HG03175 (cell line): ENCODE measurements around the gene ASCC1.

ENCODE experiments used
- ATAC-seq: cut with Tn5 transposase; IDR thresholded peaks from one replicate; pipeline ENCODE4 v1.9.1; 2021; ENCODE audit warnings: mild to moderate bottlenecking, moderate library complexity; ENCODE audit not compliant: unreplicated experiment

The ASCC1 gene

DNA sequence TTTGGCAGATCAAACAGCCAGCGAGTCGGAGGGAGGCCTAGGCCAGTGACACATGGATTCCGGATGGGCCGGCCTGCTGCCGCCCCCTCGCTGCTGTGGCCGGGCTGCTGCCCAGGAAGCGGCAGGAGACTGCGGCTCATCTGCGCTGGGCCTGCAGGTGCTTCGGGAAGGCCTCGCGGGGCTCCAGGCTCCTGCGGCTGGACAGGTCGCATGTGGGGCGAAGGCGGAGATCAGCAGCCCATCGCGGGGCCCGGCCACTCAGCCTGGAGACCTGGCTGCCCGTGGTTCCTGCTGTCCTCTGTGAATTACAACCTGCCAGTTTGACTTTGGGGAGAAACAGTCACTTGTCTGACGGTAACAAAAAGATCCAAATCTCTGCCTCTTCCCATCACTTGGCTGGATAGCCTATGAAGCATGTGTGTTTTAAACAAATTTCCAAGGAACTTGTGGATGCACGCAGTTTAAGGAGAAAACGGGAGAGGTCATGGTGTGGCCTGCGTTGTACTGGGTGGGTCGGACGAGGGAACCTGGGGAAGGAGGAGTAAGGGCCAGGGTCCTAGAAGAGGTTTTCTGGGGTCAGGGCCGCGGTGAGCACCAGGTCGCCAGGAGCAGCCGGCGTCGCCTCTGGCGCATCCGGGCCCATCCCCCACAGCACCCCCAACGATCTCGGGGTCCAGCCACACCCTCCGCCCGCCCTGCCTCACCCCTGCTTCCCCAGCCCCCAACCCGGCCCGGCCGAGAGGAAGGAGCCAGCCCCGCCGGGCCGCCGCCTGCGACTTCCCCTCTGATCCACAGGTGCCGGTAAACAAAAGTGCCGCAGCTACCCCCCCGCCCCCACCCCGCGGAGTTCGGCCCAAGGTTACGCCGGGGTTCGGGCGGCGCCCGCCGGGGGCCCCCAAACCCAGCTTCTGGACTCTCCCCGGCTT, 129.3 kb downstream of the ASCC1 start:
- no peak for ATAC-seq

DNA sequence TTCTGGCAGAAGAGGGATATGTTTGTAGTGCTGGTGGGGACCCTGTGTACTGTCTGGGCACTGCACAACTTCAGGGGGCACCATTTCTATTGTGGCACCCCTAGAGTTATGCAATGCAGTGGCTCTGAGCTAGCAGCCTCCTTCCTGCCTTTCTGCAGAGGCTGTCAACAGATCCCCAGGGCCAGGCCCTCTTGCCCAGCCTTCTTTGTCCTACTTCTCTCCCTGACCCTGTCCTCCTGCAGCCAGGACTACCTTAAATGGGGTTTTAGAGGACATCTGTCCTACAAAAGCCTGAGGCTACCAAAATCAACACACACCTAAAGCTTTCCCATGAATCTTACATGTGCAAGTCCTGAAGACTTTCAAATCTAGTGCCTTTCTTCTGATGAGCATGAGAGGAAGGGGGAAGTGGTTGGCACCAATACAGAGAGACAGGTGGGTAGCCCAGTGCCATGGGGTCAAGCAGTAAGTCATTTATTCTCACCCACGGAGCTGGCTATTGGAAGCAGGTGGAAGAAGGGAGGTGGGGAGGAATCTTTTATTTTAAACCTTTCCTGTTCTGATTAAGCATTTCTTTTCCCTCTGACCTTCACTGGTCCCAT, 130.1 kb downstream of the ASCC1 start:
- no peak for ATAC-seq

DNA sequence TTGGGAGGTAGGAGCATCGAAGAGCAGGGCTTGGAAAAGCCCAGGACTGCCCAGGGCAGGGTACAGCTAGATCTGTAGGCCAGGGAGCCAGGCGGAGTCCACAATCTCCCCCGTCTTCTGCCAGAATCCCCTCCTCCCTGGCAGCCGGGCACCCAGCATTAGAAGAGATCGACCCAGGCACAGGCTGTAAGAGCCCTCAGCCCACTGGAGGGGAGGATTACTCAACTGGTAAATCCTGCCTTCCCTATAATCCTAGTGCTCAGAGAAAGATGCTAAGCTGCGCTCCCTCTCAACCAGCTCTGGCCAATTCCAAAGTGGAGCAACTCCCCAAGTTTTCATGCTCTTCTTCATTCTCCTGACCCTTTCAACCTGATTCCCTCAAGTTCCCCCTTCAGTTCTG, 130.9 kb downstream of the ASCC1 start:
- no peak for ATAC-seq

DNA sequence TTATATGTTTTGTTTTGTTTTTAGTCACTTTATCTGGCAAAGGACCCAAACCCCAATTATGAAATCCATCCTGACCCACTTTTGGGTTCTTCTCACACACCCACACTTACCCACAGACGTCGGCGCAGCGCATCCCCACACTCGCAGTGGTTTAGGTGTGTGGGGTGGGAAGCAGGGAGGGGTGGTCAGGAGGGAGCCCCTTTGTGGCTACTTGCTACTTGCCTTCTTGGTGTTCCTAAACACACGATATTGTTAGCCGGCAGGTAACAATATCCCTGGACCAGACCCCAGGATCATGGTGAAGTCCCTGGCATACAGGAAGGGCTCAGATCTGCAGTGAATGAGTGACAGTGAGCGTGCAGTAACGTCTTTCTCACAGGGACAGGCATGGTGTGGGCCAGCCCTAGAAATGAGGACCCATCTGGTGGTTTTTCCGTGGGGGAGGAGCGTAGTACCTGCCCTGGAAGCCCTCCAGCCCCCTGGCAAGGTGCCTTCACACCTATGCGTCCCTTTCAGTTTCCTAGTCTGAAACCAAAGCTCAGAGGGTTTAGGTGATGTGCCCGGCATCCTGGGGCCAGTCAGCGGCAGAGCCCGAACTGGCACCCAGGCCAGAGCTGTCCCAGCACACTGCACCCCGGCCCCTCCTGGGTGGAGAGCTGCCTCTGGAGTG, 132.2 kb downstream of the ASCC1 start:
- ATAC-seq: no peak

DNA sequence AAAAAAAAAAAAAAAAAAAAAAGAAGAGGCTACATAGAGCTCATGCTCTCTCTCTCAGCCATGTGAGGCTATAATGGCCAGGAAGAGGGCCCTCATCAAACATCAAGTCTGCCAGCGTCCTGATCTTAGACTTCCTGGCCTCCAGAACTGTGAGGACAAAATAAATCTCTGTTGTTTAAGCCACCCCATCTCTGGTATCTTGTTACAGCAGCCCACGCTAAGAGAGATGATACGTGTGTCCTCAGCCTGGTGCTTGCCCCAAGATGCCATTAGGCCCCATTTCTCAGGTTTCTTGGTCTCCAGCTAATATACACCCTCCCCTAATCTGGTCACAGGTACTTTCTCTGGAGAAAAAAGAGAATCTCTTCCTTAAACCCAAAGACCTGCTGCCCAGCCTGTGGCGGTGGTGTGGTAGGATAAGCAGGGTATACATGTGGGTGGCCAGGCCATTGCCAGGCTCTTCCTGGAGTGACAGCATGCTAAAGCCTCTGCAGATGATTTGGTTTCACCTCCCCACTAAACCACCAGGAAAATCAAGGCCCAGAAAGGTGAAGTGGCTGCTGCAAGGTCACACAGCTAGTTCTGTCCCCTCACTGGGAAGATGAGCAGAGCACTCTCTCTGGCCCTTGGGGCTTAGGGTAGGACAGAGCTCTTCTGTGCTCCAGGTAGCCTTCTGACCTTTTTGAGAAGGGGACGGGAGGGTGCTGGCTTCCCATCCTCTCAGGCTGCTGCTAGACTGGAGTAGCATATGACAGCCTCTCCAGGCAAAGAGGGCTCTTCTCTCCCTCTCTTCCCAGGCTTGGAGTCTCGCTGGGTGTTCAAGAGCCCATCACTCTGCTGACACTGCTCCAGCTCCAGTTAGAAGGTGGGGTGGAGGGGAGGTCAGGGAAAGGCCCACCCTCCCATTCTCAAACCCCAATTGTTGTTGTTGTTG, 133.0 kb downstream of the ASCC1 start:
- no peak for ATAC-seq

DNA sequence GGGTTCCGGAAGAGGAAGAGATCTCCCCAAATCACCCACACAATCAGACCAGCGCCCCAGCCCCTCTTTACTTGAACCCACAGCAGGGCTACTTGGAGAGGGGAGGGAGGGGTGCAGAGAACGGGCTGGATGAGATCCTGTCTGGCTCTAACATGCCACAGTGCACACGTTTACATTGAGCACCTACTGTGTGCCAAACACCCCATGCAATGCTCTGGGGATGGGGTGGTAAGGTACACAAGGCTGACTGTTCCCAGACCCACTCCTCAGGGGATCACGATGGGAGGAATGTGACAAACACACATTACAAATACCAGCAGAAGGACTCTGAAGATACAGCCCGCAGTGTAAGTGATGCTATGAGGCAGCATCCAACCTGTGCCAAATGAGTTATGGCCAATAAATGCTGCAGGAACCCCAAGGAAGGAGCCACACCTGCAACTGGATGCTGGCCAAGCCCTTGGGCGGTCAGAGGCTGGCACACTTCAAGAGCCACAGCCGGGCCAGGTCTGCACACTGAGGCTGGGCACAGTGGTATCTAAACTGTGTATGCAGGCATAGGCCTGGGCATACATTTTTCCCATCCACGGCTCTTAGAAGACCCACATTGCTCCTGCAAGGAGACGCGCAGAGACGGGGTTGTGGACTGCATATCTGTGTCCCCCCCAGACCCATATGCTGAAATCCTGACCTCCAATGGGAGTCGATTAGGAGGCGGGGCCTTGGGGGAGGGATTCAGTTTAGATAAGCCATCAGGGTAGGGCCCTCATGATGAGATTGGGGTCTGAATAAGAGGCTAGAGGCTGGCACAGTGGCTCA, 134.1 kb downstream of the ASCC1 start:
- no peak for ATAC-seq

DNA sequence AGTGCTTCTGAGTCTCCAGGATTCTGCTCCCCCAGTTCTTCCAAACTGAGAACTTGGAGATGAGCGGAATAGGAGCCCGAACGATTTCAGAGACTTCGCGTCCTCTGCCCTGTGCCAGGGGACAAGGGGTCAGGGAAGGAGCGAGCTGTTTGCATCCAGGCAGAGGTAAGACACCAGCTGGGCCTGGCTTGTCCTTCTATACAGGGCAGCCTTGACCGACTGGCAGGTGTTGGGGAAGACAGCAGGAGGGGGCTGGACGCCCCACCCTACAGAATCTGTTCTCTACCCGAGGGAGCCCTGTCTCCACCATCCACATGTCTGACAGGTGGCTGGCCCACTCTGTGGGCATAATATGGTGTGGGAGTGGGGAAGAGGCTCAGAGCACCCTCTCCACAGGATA, 134.9 kb downstream of the ASCC1 start:
- no peak for ATAC-seq

DNA sequence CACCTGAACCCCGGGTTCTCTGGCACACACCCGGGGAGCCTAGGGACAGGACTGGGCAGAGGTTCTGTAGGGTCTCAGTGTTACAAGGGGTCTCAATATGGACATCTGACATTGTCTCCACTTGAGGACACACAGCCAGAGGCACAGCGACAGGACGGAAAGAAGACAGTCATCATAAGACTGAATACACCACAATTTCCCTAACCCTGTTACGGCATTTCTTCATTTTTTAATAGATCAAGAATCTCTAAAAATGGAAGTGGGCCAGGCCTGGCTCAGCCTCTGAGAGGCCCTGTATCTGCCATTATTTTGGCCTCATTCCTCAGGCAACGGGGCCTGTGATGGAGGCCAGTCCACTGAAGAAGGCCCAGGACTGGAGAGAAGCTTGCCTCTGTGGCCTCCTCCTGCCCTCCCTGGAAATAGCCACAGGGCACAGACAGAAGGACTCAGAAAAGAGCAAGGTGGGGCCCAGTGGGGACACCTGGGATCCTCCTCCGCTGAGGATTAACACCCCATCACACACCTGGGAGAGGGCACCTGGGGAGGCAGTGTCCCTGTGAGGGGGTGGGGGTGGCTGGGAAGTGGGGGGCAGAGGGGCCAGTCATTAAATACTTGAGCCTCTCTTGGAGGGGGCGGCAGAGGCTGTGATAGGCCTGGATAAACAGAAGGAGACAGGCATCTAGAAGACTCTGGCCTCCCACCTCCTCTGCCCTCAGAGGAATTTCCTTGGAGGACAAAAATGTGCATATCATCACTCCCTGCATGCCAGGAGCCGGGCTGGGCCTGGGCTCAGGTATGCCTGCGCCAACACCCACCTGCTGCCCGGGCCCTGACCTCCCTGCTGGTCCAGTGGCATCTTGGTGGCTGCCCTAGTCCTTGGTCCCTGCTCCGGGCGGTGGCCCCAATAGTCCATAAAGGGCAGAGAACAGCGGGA, 135.8 kb downstream of the ASCC1 start:
- ATAC-seq: no peak

DNA sequence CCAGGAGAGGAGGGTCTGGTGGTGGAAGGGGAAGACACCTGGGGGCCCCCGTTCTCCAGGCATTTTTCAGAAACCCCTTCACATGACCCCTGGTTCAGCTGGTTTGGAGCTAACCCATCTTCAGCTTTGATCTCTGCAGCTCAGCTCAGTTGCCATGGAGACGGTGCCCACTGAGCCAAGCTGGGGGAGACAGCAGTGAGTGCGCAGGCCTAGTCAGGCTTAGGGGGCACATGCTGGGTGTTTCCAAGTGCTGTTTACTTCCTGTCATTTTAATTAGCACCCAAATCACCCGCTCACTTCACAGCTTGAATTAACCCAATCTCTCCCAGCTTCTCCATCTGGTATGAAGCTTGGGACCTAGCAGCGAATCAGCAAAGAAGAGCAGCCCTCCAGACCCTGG, 136.7 kb downstream of the ASCC1 start:
- no peak for ATAC-seq

DNA sequence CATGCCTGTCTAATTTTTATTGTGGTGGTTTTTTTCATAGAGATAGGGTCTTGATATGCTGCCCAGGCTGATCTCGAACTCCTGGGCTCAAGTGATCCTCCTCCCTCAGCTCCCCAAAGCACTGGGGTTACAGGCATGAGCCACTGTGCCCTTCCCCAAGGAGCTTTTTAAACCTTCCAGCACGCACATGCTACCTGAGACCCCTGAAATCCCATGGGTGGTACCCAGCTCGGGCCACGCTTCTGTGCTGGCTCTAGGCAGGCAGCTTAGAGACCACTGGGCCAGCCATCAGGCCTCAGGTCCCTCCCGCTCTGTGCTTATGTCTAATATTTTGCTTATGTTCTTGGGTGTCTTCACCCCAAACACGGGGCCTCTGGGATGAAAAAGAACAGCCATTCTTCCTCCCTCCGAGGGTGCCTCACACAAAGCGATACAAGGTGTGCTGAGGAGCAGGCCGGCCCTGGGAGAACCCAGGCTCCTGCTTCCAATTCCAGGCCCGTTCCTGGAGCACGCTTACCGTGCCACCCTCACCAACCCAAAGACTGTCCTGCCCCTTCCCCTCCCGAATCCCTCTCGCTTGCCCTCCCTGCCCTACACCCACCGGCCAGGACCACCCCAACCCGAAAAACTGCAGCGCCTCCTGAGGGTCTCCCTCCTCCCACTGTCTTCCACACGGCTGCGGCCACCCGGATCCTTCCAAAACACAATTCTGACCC, 138.6 kb downstream of the ASCC1 start:
- ATAC-seq: no peak

DNA sequence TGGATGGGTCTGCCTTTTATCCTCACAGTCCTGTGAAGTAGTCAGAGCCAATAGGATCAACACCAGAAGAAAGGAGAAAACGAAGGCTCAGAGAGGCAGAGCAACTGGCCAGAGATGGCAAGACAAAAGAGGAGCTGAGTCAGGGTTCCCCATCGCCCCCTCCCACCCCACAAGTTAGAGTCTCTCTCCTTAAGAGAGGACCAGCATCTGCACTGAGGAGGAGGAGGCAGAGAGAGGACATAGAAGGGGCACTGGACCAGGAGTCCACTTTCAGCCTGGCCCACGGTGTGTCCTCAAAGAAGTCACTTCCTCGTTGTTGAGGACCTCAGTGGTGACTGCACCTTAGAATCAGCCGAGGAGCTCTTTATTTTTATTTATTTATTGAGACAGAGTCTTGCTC, 139.3 kb downstream of the ASCC1 start:
- ATAC-seq: no peak

DNA sequence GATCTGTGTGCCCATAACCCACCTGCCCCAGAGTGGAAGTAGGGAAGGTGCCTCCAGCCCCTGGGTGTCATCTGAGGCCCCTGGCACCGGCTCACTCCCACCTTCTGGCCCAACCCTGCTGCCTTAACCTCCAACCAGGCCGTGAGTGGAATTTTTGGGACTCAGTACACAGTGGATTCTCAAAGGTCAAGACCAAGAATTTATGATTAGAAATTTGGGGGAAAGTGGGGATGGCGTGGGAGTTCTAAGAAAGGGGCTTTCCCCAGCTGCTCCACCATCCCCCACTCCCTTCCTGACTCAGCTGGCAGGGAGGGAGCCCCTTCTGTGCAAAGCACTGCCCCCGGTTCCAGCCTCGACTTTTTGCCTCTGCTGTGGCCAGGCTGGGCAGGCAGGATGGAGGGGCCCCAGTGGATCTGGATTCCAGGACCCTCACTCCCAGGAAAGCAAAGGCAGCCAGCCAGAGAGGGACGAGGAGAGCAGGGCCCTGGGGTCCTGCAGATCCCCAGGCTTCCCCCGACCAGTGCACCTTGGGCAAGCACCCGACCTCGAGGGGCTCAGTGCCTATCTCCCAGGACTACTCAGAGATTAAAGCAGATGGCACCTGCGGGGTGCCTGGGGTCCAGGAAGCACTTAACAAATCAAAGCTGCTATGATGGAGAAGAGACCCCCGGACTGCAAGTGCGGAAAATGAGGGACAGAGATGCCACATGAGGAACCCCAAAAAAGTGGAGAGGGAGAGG, 140.5 kb downstream of the ASCC1 start:
- ATAC-seq: no peak

DNA sequence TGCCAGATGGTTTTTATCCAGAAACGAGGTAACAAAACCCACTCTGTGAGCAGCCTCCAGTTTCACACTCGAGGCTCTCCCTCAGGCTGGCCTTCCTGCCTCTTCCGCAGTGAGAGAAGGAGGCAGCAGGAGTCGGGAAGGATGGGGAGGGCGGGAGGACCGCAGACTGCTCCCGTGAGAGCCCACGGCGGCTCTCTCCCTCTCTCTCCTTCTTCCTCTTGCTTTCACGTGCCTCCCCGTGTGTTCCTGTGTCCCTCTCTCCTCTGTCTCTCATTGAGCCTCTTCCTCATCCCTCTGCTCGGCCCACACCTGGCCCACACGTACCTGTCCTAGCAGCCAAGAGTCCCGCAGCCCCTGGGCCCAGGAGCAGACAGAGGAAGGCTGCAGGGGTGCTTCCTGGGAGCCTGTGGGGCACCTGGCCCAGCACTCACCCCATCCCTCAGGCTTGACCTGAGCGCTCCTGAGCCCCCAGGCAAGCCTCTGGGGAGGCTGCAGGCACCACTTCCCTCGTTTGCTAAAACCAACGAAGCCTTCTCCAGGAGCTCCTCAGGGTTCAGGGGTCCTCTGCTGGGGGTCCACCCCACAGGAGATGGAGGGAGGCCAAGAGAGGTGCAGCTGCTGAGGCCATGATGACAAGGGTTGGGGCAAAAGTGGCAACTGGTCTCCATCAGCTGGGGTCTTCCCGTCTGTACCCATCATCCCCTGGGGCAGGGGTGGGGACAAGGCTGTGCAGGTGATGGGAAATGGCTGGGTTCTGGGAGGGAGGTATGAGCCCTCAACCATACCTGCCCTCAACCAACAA, 141.3 kb downstream of the ASCC1 start:
- no peak for ATAC-seq

DNA sequence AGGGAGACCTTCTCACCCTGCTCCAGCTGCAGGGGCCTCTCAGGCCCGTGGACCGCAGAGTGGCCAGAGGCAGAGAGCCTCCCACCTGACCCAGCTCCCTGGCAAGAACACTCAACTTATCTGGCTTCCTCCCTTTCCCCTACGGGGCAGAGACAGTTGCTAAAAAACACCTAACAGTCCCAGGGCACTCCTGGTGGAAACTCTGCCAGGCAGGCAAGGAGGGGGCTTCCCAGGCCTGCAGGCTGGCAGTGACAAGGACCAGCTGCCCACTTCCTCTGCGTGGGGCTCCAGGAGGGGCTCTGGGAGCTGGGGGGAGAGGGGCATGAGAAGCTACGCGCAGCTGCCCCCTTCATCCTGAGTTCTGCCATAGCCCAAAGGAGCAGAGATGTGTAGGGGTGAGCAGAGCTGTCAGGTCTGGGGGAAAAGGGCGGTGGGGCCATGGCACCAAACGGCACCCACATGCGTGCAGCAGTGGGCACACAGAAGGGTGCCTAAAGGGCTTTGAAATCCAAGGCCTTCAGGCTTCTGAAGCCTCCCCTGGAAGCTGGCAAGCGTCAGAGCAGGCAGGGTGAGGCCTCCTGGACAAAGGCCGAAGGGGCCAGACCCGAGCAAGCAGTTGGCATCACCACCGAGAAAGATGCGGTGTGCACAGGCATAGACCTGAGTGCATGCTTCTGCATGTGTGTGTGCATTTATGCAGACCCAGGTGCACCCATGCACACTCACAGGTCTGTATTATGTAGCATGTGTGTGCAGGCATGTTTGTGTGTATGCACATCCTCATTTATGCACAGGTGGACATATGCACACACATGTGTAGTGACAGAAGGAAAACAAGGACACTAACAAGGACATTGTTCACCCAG, 142.1 kb downstream of the ASCC1 start:
- no peak for ATAC-seq

DNA sequence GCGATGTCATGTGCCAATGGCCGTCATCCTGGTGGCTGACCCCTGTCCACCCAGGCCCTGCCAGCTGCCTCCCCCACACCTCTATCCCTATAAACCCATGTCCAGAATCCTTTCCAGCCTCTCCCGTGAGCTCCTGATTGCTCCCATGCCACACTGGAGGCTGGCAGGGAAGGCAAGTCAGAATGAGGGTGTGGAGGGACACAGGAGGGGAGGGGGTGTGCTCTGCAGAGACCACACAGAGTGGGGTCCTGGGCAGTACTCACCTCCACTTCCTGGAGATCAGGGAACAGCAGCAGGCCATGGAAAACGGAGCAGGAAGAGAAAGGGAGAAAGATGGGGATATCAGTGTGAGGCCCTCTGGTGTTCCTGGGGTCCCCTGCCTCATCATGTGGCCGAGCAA, 143.4 kb downstream of the ASCC1 start:
- ATAC-seq: no peak

DNA sequence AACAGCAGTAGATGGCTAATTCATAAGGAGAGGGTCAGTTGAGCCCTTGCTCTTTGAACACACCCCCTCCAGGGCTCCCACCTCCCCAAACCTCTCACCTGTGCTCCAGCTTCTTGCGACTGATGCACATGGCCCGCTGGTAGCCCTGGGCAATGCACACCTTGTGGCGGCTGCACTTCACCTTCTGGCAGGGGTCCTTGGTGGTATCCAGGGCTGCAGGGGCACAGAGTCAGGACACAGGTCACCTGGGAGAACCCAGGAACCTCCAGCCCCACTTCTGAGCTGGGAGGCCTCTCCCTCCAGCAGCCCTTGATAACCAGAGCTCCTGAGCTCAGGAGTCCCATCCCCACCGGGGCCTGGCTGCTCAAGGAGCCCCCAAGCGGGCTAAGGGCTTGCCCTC, 144.0 kb downstream of the ASCC1 start:
- no peak for ATAC-seq
